ENCODE measurements around the gene NUP42.

Gene NUP42

GRCh38 chr7:23238983-23239652 is 57.3 kb downstream of the NUP42 start:
- no peak for DNase-seq

DNA sequence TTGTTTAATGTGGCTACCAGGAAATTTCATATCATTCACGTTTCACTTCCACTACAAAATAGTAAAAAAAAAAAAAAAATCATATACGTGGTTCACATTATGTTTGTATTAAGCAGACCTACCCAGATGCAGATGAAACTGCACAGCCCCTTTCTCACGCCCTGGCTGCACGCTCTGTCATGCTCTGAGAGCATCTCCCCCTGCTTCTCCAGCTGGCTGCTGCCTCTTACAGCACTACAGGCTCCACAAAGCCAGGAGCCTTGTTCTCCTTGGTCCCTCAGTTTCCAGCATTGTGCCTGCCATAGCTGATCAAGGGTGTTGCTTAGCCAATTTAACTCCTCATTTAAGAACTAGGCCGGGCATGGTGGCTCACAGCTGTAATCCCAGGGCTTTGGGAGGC is 57.9 kb downstream of the NUP42 start:
- DNase-seq, result no peak

DNA sequence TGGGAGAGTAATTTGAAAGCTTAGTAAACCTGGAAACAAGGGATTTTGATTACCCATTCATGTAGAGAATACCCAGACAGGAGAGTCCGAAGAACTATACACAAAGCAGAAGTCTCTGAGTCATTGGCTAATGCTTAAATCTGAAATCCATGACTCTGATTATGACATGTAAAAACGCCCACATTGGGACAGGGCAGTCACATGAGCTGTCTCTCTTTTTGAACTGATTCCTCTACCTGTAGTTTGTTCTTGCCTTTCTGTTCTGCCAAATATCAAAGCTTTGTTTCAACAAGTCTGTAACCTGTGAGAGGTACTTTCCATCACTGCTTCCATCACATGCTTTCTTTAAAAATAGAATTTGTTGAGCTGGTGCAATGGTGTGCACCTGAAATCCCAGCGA is 60.5 kb downstream of the NUP42 start:
- DNase-seq, result no peak

DNA sequence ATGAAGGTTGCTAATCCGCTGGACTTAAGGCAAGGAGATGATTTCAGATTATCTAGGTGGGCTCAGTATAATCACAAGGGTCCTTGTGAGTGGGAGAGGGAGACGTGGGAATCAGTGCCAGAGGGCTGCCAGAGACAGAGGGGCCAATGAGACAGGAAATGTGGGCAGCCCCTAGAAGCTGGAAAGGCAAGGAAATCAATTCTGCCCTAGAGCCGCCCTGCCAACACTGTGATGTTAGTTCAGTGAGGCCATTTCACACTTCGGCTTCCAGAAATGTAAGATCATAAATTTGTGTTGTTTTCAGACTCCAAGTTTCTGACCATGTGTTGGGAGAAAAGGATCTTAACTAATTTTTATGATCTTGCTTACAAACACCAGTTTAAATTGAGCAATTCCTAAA is 61.1 kb downstream of the NUP42 start:
- DNase-seq, result no peak

DNA sequence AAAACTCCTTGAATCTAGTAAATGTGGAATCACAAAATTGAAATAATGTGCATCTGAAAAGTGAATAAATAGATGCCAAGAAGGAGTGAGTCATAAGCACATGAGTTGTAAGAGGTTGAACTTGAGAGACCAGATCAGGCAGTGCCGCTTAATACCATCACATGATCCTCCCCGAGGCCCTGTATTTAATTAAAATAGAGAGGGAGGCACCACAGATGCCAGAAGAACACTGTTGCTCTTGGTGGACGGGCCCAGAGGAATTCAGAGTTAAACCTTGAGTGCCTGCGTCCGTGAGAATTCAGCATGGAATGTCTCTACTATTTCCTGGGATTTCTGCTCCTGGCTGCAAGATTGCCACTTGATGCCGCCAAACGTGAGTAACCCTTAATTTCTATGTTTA is 64.7 kb downstream of the NUP42 start, which contains the start of gene GPNMB:
Gene GPNMB, plus strand, starts transcription at position 221 of the 400 bp plus-strand sequence. Its CDS starts 83 bp downstream, at position 304.
- no peak for DNase-seq

- no peak for DNase-seq
Observed at GRCh38 chr7:23247046-23247602, 65.3 kb downstream of the NUP42 start.

GRCh38 chr7:23247603-23248335 is 65.9 kb downstream of the NUP42 start:
- peak; percentile 46 for DNase-seq

- no peak for DNase-seq
Observed at GRCh38 chr7:23249486-23249885, 67.6 kb downstream of the NUP42 start.
